A673 (cell line): Measurements from ENCODE around the gene RBM19. TPM values are rescaled to one million over a fixed set of nuclear protein-coding genes. Genes with fewer than 3 reads are reported as not detected.

Experiments
- BruUV-seq: library from RNA; stranded (reverse); fragments of 400-500 nt; replicated peaks from 2 replicates; lab custom pipeline; 2021; lab: Mats Ljungman, UMichigan
- CTCF ChIA-PET: fragments of 300-600 bp; sonication (Branson Sonifier 250); formaldehyde crosslinking; loops from one replicate; lab custom pipeline; 2022; ENCODE audit warnings: antibody characterized with exemption; lab: Charles Lee
- POLR2A ChIA-PET: fragments of 300-600 bp; sonication (Branson Sonifier 250); formaldehyde crosslinking; loops from one replicate; lab custom pipeline; 2022; ENCODE audit warnings: antibody characterized with exemption; ENCODE audit not compliant: low non-redundant PET; lab: Charles Lee
- DNase-seq: peaks from one replicate; pipeline ENCODE4 v3.0.0-alpha.2; 2015; ENCODE audit warnings: low spot score
- H3K27ac ChIP-seq: fragments of 200-600 bp; sonication (generic); 2 replicates; pipeline ENCODE4 v1.5.1; 2016; ENCODE audit warnings: mixed run types, low read depth, mild to moderate bottlenecking, mixed read lengths, antibody characterized with exemption, low read length; ENCODE audit not compliant: poor library complexity, severe bottlenecking
- H3K27me3 ChIP-seq: fragments of 200-600 bp; sonication (generic); replicated peaks from 2 replicates; pipeline ENCODE4 v1.6.1; 2017; ENCODE audit warnings: mixed run types, low read depth, mild to moderate bottlenecking, mixed read lengths, antibody characterized with exemption, low read length; ENCODE audit not compliant: insufficient read depth, poor library complexity
- H3K36me3 ChIP-seq: fragments of 200-600 bp; sonication (generic); 2 replicates; pipeline ENCODE4 v1.6.1; 2016; ENCODE audit warnings: mixed run types, mild to moderate bottlenecking, mixed read lengths, antibody characterized with exemption, low read length; ENCODE audit not compliant: insufficient read depth, poor library complexity, severe bottlenecking
- H3K4me1 ChIP-seq: fragments of 200-600 bp; sonication (generic); 2 replicates; pipeline ENCODE4 v1.6.1; 2017; ENCODE audit warnings: mixed run types, mild to moderate bottlenecking, mixed read lengths, antibody characterized with exemption, low read length; ENCODE audit not compliant: insufficient read depth, poor library complexity, severe bottlenecking
- H3K4me3 ChIP-seq: fragments of 200-600 bp; sonication (generic); 2 replicates; pipeline ENCODE4 v1.5.1; 2016; ENCODE audit warnings: low read depth, mixed run types, mild to moderate bottlenecking, mixed read lengths, low read length; ENCODE audit not compliant: poor library complexity, severe bottlenecking
- H3K9me3 ChIP-seq: fragments of 200-600 bp; sonication (generic); 2 replicates; pipeline ENCODE4 v1.6.1; 2016; ENCODE audit warnings: mixed run types, low read depth, mild to moderate bottlenecking, mixed read lengths, antibody characterized with exemption, low read length; ENCODE audit not compliant: poor library complexity, severe bottlenecking
- EZH2 ChIP-seq: fragments of 200-600 bp; sonication (generic); IDR thresholded peaks from 2 replicates; pipeline ENCODE4 v1.6.1; 2017; ENCODE audit warnings: borderline replicate concordance, low read depth, mild to moderate bottlenecking, mixed read lengths, antibody characterized with exemption, low read length; ENCODE audit not compliant: poor library complexity, severe bottlenecking
- intact Hi-C: fragments of 100-400 bp; cut with micrococcal nuclease; formaldehyde crosslinking; loops from one replicate; pipeline ENCODE4 v1.10.0; 2022; ENCODE audit not compliant: unreplicated experiment
- total RNA-seq: library from RNA; stranded (reverse); gene quantifications from 2 replicates; pipeline ENCODE4 v1.2.3, GENCODE V29; 2021
- TF ChIP-seq, protein P1 (sequence below): fragments of 300-800, 200-600 bp; sonication (generic); conservative IDR thresholded peaks from 2 replicates; pipeline ENCODE4 v1.5.1; 2017; ENCODE audit warnings: low read depth, mild to moderate bottlenecking, antibody characterized with exemption, low read length, moderate library complexity, mixed read lengths

The RBM19 gene
- total RNA-seq, 1 experiment from 2014 or later: 47.1 TPM

- TF ChIP-seq, protein P1, sequence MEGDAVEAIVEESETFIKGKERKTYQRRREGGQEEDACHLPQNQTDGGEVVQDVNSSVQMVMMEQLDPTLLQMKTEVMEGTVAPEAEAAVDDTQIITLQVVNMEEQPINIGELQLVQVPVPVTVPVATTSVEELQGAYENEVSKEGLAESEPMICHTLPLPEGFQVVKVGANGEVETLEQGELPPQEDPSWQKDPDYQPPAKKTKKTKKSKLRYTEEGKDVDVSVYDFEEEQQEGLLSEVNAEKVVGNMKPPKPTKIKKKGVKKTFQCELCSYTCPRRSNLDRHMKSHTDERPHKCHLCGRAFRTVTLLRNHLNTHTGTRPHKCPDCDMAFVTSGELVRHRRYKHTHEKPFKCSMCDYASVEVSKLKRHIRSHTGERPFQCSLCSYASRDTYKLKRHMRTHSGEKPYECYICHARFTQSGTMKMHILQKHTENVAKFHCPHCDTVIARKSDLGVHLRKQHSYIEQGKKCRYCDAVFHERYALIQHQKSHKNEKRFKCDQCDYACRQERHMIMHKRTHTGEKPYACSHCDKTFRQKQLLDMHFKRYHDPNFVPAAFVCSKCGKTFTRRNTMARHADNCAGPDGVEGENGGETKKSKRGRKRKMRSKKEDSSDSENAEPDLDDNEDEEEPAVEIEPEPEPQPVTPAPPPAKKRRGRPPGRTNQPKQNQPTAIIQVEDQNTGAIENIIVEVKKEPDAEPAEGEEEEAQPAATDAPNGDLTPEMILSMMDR: no peak
- TF ChIP-seq EZH2: no peak
- DNase-seq: no peak
- no peaks in the 10 kb centered on the region for H3K27me3 ChIP-seq
- H3K9me3 ChIP-seq: no peaks in the 10 kb centered on the region
- intact Hi-C loops: no loop called here
- no peak overlapping the region for H3K27ac ChIP-seq
- H3K36me3 ChIP-seq: peaks cover 10% of the 10 kb centered on the region
- ChIA-PET CTCF (no interaction called here), POLR2A (no interaction called here)
- H3K4me3 ChIP-seq: no peak overlapping the region
- no peaks in the 10 kb centered on the region for H3K4me1 ChIP-seq
- no TSS peak for BruUV-seq
These were observed 41.8 kb downstream of the RBM19 start for GRCh38 chr12:113924341-113924740.

- POLR2A ChIA-PET: no interaction called here
- Histone ChIP-seq H3K36me3 (peaks cover 10% of the 10 kb centered on the region), H3K27ac (no peak overlapping the region), H3K4me3 (no peak overlapping the region), H3K9me3 (no peaks in the 10 kb centered on the region), H3K4me1 (no peaks in the 10 kb centered on the region), H3K27me3 (no peaks in the 10 kb centered on the region)
- no TSS peak for BruUV-seq
- TF ChIP-seq, protein P1: no peak
- no peak for TF ChIP-seq EZH2
- intact Hi-C loops: no loop called here
- no peak for DNase-seq
- CTCF ChIA-PET: interaction anchor here (0.7 kb wide), 1 partner anchor 461 kb away, joined by 5 read pairs; no protein-coding TSS in a partner anchor
These were observed 42.9 kb downstream of the RBM19 start for GRCh38 chr12:113923251-113923650.

- H3K36me3 ChIP-seq: peaks cover 10% of the 10 kb centered on the region
- H3K9me3 ChIP-seq: no peaks in the 10 kb centered on the region
- ChIA-PET CTCF (no interaction called here), POLR2A (no interaction called here)
- no peaks in the 10 kb centered on the region for H3K27me3 ChIP-seq
- intact Hi-C loops: no loop called here
- H3K4me1 ChIP-seq: no peaks in the 10 kb centered on the region
- BruUV-seq: no TSS peak
- no peak for DNase-seq
- TF ChIP-seq, protein P1: no peak
- no peak for TF ChIP-seq EZH2
- H3K27ac ChIP-seq: no peak overlapping the region
- H3K4me3 ChIP-seq: no peak overlapping the region
These were observed 44.7 kb downstream of the RBM19 start for GRCh38 chr12:113921430-113921829.
